Activated T-helper 1 cell treated with anti-CD3 and anti-CD28 coated beads, Interleukin-12 subunit alpha, Interleukin-12 subunit beta, Interleukin-2, Interleukin-4 antibody, amounts not matched to agents 30 ng/mL and 10 ng/mL and 1 ng/mL, durations not matched to agents 14 hours and 24 hours and 36 hours (primary cell): ENCODE data around the gene GLP2R. TPM values are rescaled to one million over a fixed set of nuclear protein-coding genes. Genes with fewer than 3 reads are reported as not detected.
"Not testable (repeated sequence)": the region's sequence is repeated elsewhere in the genome, so short reads cannot be mapped to it uniquely, and the experiment has no call there.

ENCODE experiments used
- DNase-seq: peaks from one replicate; pipeline ENCODE4 v3.0.0; 2021; ENCODE audit warnings: low spot score
- H3K27ac Mint-ChIP-seq: one replicate; pipeline ENCODE4 v1.8.0; 2021; ENCODE audit warnings: mild to moderate bottlenecking, mixed read lengths
- H3K27me3 Mint-ChIP-seq: one replicate; pipeline ENCODE4 v1.8.0; 2022; ENCODE audit warnings: mild to moderate bottlenecking, moderate library complexity, mixed read lengths; ENCODE audit not compliant: insufficient read depth
- H3K36me3 Mint-ChIP-seq: one replicate; pipeline ENCODE4 v1.8.0; 2021; ENCODE audit warnings: low read depth, mixed read lengths
- H3K4me1 Mint-ChIP-seq: one replicate; pipeline ENCODE4 v1.8.0; 2021; ENCODE audit warnings: low read depth, mixed read lengths
- H3K4me3 Mint-ChIP-seq: one replicate; pipeline ENCODE4 v1.8.0; 2021; ENCODE audit warnings: mild to moderate bottlenecking, moderate library complexity, mixed read lengths
- H3K9me3 Mint-ChIP-seq: one replicate; pipeline ENCODE4 v1.8.0; 2021; ENCODE audit warnings: mixed read lengths
- intact Hi-C: fragments of 100-400 bp; cut with micrococcal nuclease; formaldehyde crosslinking; loops from one replicate; pipeline ENCODE4 v1.15.1; 2024
- total RNA-seq: library from RNA; stranded (reverse); gene quantifications from 2 replicates; pipeline ENCODE4 v1.2.3, GENCODE V29; 2022

The GLP2R gene
- not detected in 2 replicates for total RNA-seq

- Mint-ChIP-seq H3K36me3 (no peaks in the 10 kb centered on the region), H3K27ac (no peak within 1 kb of the TSS), H3K4me3 (no peak within 1 kb of the TSS), H3K27me3 (peaks cover 2% of the 10 kb centered on the region), H3K9me3 (no peaks in the 10 kb centered on the region), H3K4me1 (no peaks in the 10 kb centered on the region)
- no peak for DNase-seq
- intact Hi-C loops: no loop called here
Measured at GRCh38 chr17:9825641-9826150, at the start of gene GLP2R. Gene GLP2R, plus strand, starts transcription at chr17:9825924. Its CDS starts 140 bp downstream, at chr17:9826064.

DNA sequence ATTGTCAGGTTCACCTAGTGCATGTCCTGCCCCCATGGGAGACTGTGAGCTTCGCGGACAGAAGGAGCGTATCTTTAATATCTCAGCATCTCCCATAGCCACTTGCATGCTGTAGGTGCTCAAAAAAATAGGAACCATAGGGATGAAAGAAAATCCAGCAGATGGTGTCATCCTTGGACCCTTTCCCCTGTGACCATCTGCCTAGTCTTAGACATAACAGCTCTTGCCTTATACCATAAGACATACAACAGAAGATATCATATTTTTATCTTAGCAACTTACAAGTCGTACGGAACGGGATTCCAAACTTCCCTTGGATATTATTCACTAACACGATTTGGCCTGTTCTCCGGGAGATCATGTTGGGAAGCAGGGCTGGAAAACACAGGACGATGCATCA, 48.8 kb upstream of the GLP2R start:
- Mint-ChIP-seq H3K27me3 (no peaks in the 10 kb centered on the region), H3K9me3 (no peaks in the 10 kb centered on the region), H3K4me1 (no peaks in the 10 kb centered on the region), H3K36me3 (no peaks in the 10 kb centered on the region), H3K27ac (no peak overlapping the region), H3K4me3 (no peak overlapping the region)
- intact Hi-C loops: no loop called here
- DNase-seq: no peak

DNA sequence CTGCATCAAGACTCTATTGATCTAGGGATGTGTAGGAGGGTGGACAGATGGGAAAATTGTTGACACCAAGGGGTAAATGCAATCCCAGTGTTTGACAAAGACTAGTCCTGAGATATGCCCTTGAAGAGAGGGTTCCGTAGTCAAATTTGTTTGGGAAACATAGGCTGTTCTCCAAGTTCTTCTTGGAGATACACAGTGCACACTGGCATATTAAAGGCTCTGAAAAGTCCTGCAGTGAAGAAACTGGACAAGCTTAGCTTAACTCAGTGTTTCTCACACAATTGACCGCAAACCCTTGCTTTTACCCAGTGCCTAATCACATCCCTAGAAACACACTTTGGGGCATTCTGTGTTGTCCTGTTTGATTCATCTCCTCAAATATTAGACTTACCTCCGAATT, 45.2 kb upstream of the GLP2R start:
- intact Hi-C loops: no loop called here
- Mint-ChIP-seq H3K36me3 (no peaks in the 10 kb centered on the region), H3K4me3 (no peak overlapping the region), H3K4me1 (no peaks in the 10 kb centered on the region), H3K27me3 (no peaks in the 10 kb centered on the region), H3K27ac (no peak overlapping the region), H3K9me3 (no peaks in the 10 kb centered on the region)
- no peak for DNase-seq

- no peaks in the 10 kb centered on the region for H3K27me3 Mint-ChIP-seq
- intact Hi-C loops: no loop called here
- no peak for DNase-seq
- H3K4me3 Mint-ChIP-seq: no peak overlapping the region
- no peaks in the 10 kb centered on the region for H3K36me3 Mint-ChIP-seq
- H3K27ac Mint-ChIP-seq: no peak overlapping the region
- H3K4me1 Mint-ChIP-seq: no peaks in the 10 kb centered on the region
- no peaks in the 10 kb centered on the region for H3K9me3 Mint-ChIP-seq
Measured at GRCh38 chr17:9783050-9783449, 42.7 kb upstream of the GLP2R start.

DNA sequence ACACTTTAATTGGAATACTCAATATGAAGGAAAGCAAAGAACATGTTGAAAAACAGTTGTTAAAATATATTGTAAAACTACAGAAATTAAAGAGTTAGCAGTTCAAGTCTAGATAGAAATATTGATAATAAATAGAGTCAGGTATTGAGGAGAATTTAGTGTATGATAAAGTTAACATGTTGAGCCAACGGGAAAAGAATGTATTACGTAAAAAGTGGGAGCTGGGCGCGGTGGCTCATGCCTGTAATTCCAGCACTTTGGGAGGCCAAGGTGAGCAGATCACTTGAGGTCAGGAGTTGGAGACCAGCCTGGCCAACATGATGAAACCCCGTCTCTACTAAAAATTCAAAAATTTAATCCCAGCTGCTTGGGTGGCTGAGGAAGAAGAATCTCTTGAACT, 42.3 kb upstream of the GLP2R start:
- H3K4me1 Mint-ChIP-seq, H3K36me3 Mint-ChIP-seq, DNase-seq, H3K27me3 Mint-ChIP-seq, H3K27ac Mint-ChIP-seq, H3K4me3 Mint-ChIP-seq, H3K9me3 Mint-ChIP-seq, intact Hi-C loops: not testable (repeated sequence)

DNA sequence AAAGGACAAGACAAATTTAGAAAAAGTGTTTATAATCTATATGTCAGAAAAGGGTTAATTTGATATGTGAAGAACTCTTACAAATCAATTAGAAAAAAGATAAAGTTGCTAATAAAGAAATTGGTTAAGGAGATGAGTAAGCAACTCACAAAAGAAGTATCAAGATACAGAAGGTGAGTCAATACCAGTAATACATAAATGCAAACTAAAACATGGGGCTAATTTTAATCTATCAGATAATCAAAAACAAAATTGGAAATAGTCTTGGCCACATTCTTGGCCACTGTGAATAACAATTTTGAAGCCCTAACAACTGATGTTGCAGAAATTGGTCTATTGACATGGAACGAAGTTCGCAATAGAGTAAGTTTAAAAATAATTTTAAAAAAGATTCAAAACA, 41.2 kb upstream of the GLP2R start:
- H3K27ac Mint-ChIP-seq: no peak overlapping the region
- intact Hi-C loops: no loop called here
- no peaks in the 10 kb centered on the region for H3K27me3 Mint-ChIP-seq
- no peaks in the 10 kb centered on the region for H3K9me3 Mint-ChIP-seq
- H3K4me3 Mint-ChIP-seq: no peak overlapping the region
- H3K36me3 Mint-ChIP-seq: no peaks in the 10 kb centered on the region
- no peaks in the 10 kb centered on the region for H3K4me1 Mint-ChIP-seq
- DNase-seq: no peak

DNA sequence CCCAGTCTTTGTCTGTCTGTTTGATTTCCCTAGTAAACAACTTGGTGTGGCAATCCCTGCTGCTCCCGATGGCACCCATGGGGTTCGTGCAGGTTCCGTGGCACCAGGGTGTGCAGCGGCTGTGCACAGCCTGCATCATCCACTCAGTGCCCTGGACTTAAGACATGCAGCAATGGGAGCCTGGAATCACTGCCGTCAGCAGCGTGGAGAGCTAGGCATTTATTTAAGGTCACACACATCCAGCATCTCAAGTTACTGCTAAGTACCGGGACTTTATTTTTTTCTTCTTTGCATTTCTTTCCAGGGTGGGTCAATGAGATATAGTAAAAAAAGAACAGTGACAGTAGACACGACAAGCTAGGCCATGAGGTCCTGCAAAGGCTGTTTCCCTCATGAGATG, 37.1 kb upstream of the GLP2R start:
- no peak overlapping the region for H3K4me3 Mint-ChIP-seq
- H3K36me3 Mint-ChIP-seq: no peaks in the 10 kb centered on the region
- DNase-seq: no peak
- H3K27me3 Mint-ChIP-seq: no peaks in the 10 kb centered on the region
- H3K4me1 Mint-ChIP-seq: no peaks in the 10 kb centered on the region
- H3K27ac Mint-ChIP-seq: no peak overlapping the region
- intact Hi-C loops: no loop called here
- H3K9me3 Mint-ChIP-seq: no peaks in the 10 kb centered on the region

DNA sequence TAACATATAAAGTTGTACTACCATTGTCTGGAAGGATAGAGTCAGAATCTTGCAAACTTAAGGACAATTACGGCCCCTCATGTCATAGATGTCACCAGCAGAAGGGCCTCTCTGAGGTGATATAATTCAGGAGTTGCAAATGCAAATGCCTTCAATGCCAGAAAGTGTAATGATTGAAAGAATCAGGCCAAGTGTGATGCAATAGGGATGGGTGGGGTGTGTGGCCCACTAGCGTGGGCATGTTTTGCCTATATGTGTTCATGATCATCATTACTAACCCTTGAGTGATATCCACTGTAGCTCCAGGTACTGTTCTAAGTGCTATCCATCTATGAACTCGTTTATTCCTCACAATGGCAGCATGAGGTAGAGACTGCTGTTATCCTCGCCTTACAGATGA, 35.4 kb upstream of the GLP2R start:
- Mint-ChIP-seq H3K4me3 (no peak overlapping the region), H3K36me3 (no peaks in the 10 kb centered on the region), H3K9me3 (no peaks in the 10 kb centered on the region), H3K27me3 (no peaks in the 10 kb centered on the region), H3K27ac (no peak overlapping the region), H3K4me1 (no peaks in the 10 kb centered on the region)
- intact Hi-C loops: no loop called here
- no peak for DNase-seq

- H3K4me3 Mint-ChIP-seq: no peak within 1 kb of the TSS
- H3K27me3 Mint-ChIP-seq: no peaks in the 10 kb centered on the region
- no peaks in the 10 kb centered on the region for H3K9me3 Mint-ChIP-seq
- intact Hi-C loops: no loop called here
- H3K4me1 Mint-ChIP-seq: no peaks in the 10 kb centered on the region
- H3K36me3 Mint-ChIP-seq: no peaks in the 10 kb centered on the region
- no peak within 1 kb of the TSS for H3K27ac Mint-ChIP-seq
- no peak for DNase-seq
Measured at GRCh38 chr17:9790889-9791876, 34.5 kb upstream of the GLP2R start, which contains the start of gene DHRS7C. Gene DHRS7C, minus strand, starts transcription at chr17:9791592. Its CDS starts 308 bp downstream, at chr17:9791284.

DNA sequence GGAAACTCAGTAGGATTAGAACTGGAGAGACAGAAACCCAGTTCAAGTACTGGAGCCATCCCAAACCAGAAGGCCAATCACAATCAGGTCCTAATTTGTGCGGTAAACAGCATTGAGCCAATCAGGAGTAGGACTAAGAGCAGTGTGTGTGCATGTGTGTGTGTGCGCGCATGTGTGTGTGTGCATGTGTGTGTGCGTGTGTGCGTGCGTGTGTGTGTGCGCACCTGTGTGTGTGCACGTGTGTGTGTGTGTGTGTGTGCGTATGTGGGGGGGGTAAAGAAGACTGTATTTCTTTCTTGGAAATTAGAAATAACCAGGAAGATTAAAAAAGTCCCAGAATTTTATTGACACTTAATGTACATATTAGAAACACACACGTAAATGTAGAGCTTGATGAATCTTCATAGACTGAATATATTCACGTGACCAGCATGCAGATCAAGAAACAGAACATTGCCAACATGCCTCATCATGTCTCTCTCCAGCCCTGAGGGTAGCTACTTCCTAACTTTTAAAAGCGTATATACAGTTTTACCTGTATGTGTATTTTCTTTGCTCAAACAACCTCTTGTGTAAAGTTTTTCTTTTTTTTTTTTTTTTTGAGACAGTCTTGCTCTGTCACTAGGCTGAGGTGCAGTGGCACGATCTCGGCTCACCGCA, 33.4 kb upstream of the GLP2R start:
- Mint-ChIP-seq H3K4me1 (no peaks in the 10 kb centered on the region), H3K27ac (no peak overlapping the region), H3K36me3 (no peaks in the 10 kb centered on the region), H3K27me3 (no peaks in the 10 kb centered on the region), H3K9me3 (no peaks in the 10 kb centered on the region), H3K4me3 (no peak overlapping the region)
- intact Hi-C loops: no loop called here
- DNase-seq: no peak

GRCh38 chr17:9798008-9798407, 27.7 kb upstream of the GLP2R start:
- no peaks in the 10 kb centered on the region for H3K27me3 Mint-ChIP-seq
- intact Hi-C loops: no loop called here
- no peaks in the 10 kb centered on the region for H3K36me3 Mint-ChIP-seq
- H3K4me1 Mint-ChIP-seq: no peaks in the 10 kb centered on the region
- DNase-seq: no peak
- no peaks in the 10 kb centered on the region for H3K9me3 Mint-ChIP-seq
- H3K4me3 Mint-ChIP-seq: no peak overlapping the region
- no peak overlapping the region for H3K27ac Mint-ChIP-seq

- H3K4me1 Mint-ChIP-seq: no peaks in the 10 kb centered on the region
- H3K4me3 Mint-ChIP-seq: no peak overlapping the region
- H3K9me3 Mint-ChIP-seq: peaks cover under 1% of the 10 kb centered on the region
- intact Hi-C loops: no loop called here
- no peak overlapping the region for H3K27ac Mint-ChIP-seq
- H3K36me3 Mint-ChIP-seq: no peaks in the 10 kb centered on the region
- no peaks in the 10 kb centered on the region for H3K27me3 Mint-ChIP-seq
- no peak for DNase-seq
Measured at GRCh38 chr17:9798724-9799123, 27.0 kb upstream of the GLP2R start.

GRCh38 chr17:9801505-9801904, 24.2 kb upstream of the GLP2R start:
- Mint-ChIP-seq H3K4me3 (no peak overlapping the region), H3K4me1 (no peaks in the 10 kb centered on the region), H3K36me3 (no peaks in the 10 kb centered on the region), H3K9me3 (peaks cover 3% of the 10 kb centered on the region), H3K27me3 (no peaks in the 10 kb centered on the region), H3K27ac (no peak overlapping the region)
- intact Hi-C loops: no loop called here
- DNase-seq: no peak
